COR-L47 (cell line): ENCODE measurements around the gene DELE1.
"Not testable (repeated sequence)": the region's sequence is repeated elsewhere in the genome, so short reads cannot be mapped to it uniquely, and the experiment has no call there.

ENCODE experiments used
- DNase-seq: peaks from one replicate; lab custom pipeline; 2025; lab: John Stamatoyannopoulos, UW

The DELE1 gene

GRCh38 chr5:141889282-141889871 is 34.3 kb upstream of the DELE1 start:
- DNase-seq: no peak

GRCh38 chr5:141890429-141890828 is 33.2 kb upstream of the DELE1 start:
- not testable (repeated sequence) for DNase-seq

- no peak for DNase-seq
Observed at GRCh38 chr5:141897425-141897824, 26.2 kb upstream of the DELE1 start.

- no peak for DNase-seq
Observed at GRCh38 chr5:141898448-141899049, 25.1 kb upstream of the DELE1 start.

GRCh38 chr5:141902015-141902814 is 21.5 kb upstream of the DELE1 start:
- no peak for DNase-seq

GRCh38 chr5:141903261-141903660 is 20.4 kb upstream of the DELE1 start:
- DNase-seq: no peak

GRCh38 chr5:141904551-141904950 is 19.1 kb upstream of the DELE1 start:
- DNase-seq: no peak

GRCh38 chr5:141906517-141906916 is 17.2 kb upstream of the DELE1 start:
- no peak for DNase-seq

- no peak for DNase-seq
Observed at GRCh38 chr5:141906972-141907371, 16.7 kb upstream of the DELE1 start.

- no peak for DNase-seq
Observed at GRCh38 chr5:141908796-141909195, 14.9 kb upstream of the DELE1 start.

GRCh38 chr5:141909212-141909611 is 14.5 kb upstream of the DELE1 start:
- DNase-seq: no peak

GRCh38 chr5:141910271-141910673 is 13.4 kb upstream of the DELE1 start:
- no peak for DNase-seq

GRCh38 chr5:141913560-141914198 is 10.0 kb upstream of the DELE1 start:
- DNase-seq: no peak

GRCh38 chr5:141914199-141914743 is 9.4 kb upstream of the DELE1 start:
- DNase-seq: no peak

GRCh38 chr5:141914797-141915196 is 8.9 kb upstream of the DELE1 start:
- DNase-seq: no peak

GRCh38 chr5:141915881-141916336 is 7.8 kb upstream of the DELE1 start:
- DNase-seq: no peak

GRCh38 chr5:141916522-141916921 is 7.1 kb upstream of the DELE1 start:
- no peak for DNase-seq

GRCh38 chr5:141917760-141918159 is 5.9 kb upstream of the DELE1 start:
- DNase-seq: no peak

- DNase-seq: no peak
Observed at GRCh38 chr5:141919218-141920119, 4.2 kb upstream of the DELE1 start.

GRCh38 chr5:141920771-141921170 is 2.9 kb upstream of the DELE1 start:
- no peak for DNase-seq

- not testable (repeated sequence) for DNase-seq
Observed at GRCh38 chr5:141922827-141923447, 734 bp upstream of the DELE1 start.
